OCI-LY1 (cell line): Measurements from ENCODE around the gene IL1RAPL2.

ENCODE experiments used
- EZH2 ChIP-seq: fragments of 200-600 bp; sonication (generic), shearing (Covaris generic); IDR thresholded peaks from 2 replicates; pipeline ENCODE4 v1.8.0; 2017; ENCODE audit warnings: borderline replicate concordance, mixed run types, mild to moderate bottlenecking, antibody characterized with exemption, low read length, moderate library complexity, mixed read lengths
- TF ChIP-seq, protein P1 (sequence below): fragments of 200-600 bp; sonication (generic), shearing (Covaris generic); IDR thresholded peaks from 2 replicates; pipeline ENCODE4 v1.5.1; 2017; ENCODE audit warnings: mild to moderate bottlenecking, antibody characterized with exemption, low read length, moderate library complexity, mixed read lengths

DNA sequence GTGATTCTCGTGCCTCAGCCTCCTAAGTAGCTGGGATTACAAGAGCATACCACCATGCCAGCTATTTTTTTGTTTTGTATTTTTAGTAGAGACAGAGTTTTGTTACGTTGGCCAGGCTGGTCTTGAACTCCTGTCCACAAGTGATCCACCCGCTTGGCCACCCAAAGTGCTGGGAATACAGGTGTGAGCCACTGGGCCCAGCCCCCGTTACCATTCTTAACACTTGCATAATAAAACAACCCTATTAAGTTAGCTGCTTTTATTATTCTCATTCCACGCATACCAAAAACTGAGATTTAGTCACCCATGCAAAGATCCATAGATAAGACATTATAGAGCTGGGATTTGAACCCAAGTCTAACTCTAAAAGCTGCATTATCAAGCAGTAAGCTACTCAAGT, 660.5 kb downstream of the IL1RAPL2 start:
- TF ChIP-seq EZH2: no peak
- TF ChIP-seq, protein P1, sequence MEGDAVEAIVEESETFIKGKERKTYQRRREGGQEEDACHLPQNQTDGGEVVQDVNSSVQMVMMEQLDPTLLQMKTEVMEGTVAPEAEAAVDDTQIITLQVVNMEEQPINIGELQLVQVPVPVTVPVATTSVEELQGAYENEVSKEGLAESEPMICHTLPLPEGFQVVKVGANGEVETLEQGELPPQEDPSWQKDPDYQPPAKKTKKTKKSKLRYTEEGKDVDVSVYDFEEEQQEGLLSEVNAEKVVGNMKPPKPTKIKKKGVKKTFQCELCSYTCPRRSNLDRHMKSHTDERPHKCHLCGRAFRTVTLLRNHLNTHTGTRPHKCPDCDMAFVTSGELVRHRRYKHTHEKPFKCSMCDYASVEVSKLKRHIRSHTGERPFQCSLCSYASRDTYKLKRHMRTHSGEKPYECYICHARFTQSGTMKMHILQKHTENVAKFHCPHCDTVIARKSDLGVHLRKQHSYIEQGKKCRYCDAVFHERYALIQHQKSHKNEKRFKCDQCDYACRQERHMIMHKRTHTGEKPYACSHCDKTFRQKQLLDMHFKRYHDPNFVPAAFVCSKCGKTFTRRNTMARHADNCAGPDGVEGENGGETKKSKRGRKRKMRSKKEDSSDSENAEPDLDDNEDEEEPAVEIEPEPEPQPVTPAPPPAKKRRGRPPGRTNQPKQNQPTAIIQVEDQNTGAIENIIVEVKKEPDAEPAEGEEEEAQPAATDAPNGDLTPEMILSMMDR: no peak
